GM12873 (cell line): ENCODE measurements around the gene SH2D5.

Experiments
- CTCF ChIP-seq: IDR thresholded peaks from 2 replicates; pipeline ENCODE4 v1.5.1; 2012; ENCODE audit warnings: low read depth, mild to moderate bottlenecking, moderate library complexity, low read length, control low read depth; ENCODE audit not compliant: insufficient read depth; ENCODE audit errors: missing control alignments

The SH2D5 gene

GRCh38 chr1:20732071-20732587, 374 bp downstream of the SH2D5 start:
- no peak for TF ChIP-seq CTCF

GRCh38 chr1:20731057-20731991, 1.2 kb downstream of the SH2D5 start:
- TF ChIP-seq CTCF, result no peak

- TF ChIP-seq CTCF, result no peak
These were observed 1.8 kb downstream of the SH2D5 start for GRCh38 chr1:20730690-20731056.

- no peak for TF ChIP-seq CTCF
These were observed 2.4 kb downstream of the SH2D5 start for GRCh38 chr1:20729990-20730689.

GRCh38 chr1:20729155-20729931, 3.2 kb downstream of the SH2D5 start:
- TF ChIP-seq CTCF, result no peak

GRCh38 chr1:20728371-20729154, 3.9 kb downstream of the SH2D5 start:
- no peak for TF ChIP-seq CTCF
